Suprapubic skin (tissue), 4 donors: Measurements from ENCODE around the gene NTM. TPM values are rescaled to one million over a fixed set of nuclear protein-coding genes. Genes with fewer than 3 reads are reported as not detected.

Experiments used
- DNase-seq, 2 donors: peaks; one replicate each; pipeline ENCODE4 v3.0.0-alpha.2; 2019; ENCODE audit warnings: low spot score in 2 of 2
- H3K27ac ChIP-seq: fragments of 200-600 bp; sonication (generic); one replicate; pipeline ENCODE4 v1.5.1; 2019
- H3K27me3 ChIP-seq: fragments of 200-600 bp; sonication (generic); one replicate; pipeline ENCODE4 v1.5.1; 2019
- H3K36me3 ChIP-seq: fragments of 200-600 bp; sonication (generic); one replicate; pipeline ENCODE4 v1.5.1; 2019
- H3K4me1 ChIP-seq: fragments of 200-600 bp; sonication (generic); one replicate; pipeline ENCODE4 v1.5.1; 2019
- H3K4me3 ChIP-seq: fragments of 200-600 bp; sonication (generic); one replicate; pipeline ENCODE4 v1.5.1; 2019; ENCODE audit warnings: mild to moderate bottlenecking
- H3K9me3 ChIP-seq: fragments of 200-600 bp; sonication (generic); one replicate; pipeline ENCODE4 v1.5.1; 2019
- EP300 ChIP-seq: sonication (generic); formaldehyde crosslinking; IDR thresholded peaks from one replicate; pipeline ENCODE4 v1.6.1; 2017; ENCODE audit warnings: antibody characterized with exemption
- POLR2A ChIP-seq, 2 donors: fragments of 450-650 bp; IDR thresholded peaks; one replicate each; pipeline ENCODE4 v1.6.1; 2017; ENCODE audit warnings: antibody characterized with exemption in 2 of 2, mild to moderate bottlenecking in 2 of 2, moderate library complexity in 2 of 2
- POLR2AphosphoS5 ChIP-seq, 3 donors: sonication (generic); formaldehyde crosslinking; IDR thresholded peaks; one replicate each; pipeline ENCODE4 v1.6.1; 2017; ENCODE audit warnings: antibody characterized with exemption in 3 of 3
- WGBS: methylation state at CpG from one replicate; pipeline ENCODE4 v1.1.5; 2018; 5-methylcytosine and 5-hydroxymethylcytosine counted together
- total RNA-seq, 4 donors: library from RNA; depleted of rRNA; stranded (reverse); fragments of >200 nt; gene quantifications; one replicate each; pipeline ENCODE4 v1.1.0, GENCODE V29; 2016
- TF ChIP-seq, protein P1 (sequence below), 2 donors: fragments of 200-600 bp in 1 of 2; fragments of 450-650 bp in 1 of 2; sonication (generic) in 1 of 2; IDR thresholded peaks; one replicate each; pipeline ENCODE4 v1.5.1; 2016 to 2019; ENCODE audit warnings: antibody characterized with exemption in 2 of 2, mild to moderate bottlenecking in 1 of 2, moderate library complexity in 1 of 2

Gene NTM
- total RNA-seq, 4 donors from 2014 or later: 0.19 to 19.1 (median 2.1) TPM

DNA sequence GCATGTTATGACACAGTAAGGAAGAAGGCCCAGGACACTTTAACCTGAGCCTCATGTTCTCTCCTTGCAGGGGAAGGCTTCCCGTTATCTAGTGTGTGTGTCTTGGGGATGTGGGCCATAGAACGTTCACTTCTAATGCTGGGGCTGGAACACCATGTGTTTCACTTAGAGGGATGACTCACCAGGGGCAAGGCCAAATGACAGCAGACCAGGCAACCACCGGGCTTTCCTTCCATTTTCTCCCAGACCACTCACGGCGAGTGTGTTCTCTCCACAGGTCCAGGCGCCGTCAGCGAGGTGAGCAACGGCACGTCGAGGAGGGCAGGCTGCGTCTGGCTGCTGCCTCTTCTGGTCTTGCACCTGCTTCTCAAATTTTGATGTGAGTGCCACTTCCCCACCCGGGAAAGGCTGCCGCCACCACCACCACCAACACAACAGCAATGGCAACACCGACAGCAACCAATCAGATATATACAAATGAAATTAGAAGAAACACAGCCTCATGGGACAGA lies 964.4 kb downstream of the NTM start:
- TF ChIP-seq POLR2A (IDR thresholded peaks at IDR 0.05): no peak
- no peak for TF ChIP-seq POLR2AphosphoS5 (IDR thresholded peaks at IDR 0.05)
- TF ChIP-seq, protein P1, sequence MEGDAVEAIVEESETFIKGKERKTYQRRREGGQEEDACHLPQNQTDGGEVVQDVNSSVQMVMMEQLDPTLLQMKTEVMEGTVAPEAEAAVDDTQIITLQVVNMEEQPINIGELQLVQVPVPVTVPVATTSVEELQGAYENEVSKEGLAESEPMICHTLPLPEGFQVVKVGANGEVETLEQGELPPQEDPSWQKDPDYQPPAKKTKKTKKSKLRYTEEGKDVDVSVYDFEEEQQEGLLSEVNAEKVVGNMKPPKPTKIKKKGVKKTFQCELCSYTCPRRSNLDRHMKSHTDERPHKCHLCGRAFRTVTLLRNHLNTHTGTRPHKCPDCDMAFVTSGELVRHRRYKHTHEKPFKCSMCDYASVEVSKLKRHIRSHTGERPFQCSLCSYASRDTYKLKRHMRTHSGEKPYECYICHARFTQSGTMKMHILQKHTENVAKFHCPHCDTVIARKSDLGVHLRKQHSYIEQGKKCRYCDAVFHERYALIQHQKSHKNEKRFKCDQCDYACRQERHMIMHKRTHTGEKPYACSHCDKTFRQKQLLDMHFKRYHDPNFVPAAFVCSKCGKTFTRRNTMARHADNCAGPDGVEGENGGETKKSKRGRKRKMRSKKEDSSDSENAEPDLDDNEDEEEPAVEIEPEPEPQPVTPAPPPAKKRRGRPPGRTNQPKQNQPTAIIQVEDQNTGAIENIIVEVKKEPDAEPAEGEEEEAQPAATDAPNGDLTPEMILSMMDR (IDR thresholded peaks at IDR 0.05): no peak
- no peak for TF ChIP-seq EP300
- Histone ChIP-seq H3K4me3 (no peak overlapping the region), H3K27me3 (no peaks in the 10 kb centered on the region), H3K36me3 (no peaks in the 10 kb centered on the region), H3K9me3 (peaks cover 12% of the 10 kb centered on the region), H3K4me1 (no peaks in the 10 kb centered on the region), H3K27ac (no peak overlapping the region)
- DNase-seq: no peak
- 92% methylated on average over 15 of the region's 15 CpGs for WGBS

GRCh38 chr11:132335311-132335710 lies 964.9 kb downstream of the NTM start:
- Histone ChIP-seq H3K27me3 (no peaks in the 10 kb centered on the region), H3K4me3 (no peak overlapping the region), H3K27ac (no peak overlapping the region), H3K36me3 (no peaks in the 10 kb centered on the region), H3K9me3 (peaks cover 12% of the 10 kb centered on the region), H3K4me1 (no peaks in the 10 kb centered on the region)
- WGBS: 91% methylated on average over 14 of the region's 14 CpGs
- TF ChIP-seq, protein P1 (IDR thresholded peaks at IDR 0.05): no peak
- TF ChIP-seq POLR2AphosphoS5 (IDR thresholded peaks at IDR 0.05) (no peak), POLR2A (IDR thresholded peaks at IDR 0.05) (no peak), EP300 (no peak)
- DNase-seq: no peak

DNA sequence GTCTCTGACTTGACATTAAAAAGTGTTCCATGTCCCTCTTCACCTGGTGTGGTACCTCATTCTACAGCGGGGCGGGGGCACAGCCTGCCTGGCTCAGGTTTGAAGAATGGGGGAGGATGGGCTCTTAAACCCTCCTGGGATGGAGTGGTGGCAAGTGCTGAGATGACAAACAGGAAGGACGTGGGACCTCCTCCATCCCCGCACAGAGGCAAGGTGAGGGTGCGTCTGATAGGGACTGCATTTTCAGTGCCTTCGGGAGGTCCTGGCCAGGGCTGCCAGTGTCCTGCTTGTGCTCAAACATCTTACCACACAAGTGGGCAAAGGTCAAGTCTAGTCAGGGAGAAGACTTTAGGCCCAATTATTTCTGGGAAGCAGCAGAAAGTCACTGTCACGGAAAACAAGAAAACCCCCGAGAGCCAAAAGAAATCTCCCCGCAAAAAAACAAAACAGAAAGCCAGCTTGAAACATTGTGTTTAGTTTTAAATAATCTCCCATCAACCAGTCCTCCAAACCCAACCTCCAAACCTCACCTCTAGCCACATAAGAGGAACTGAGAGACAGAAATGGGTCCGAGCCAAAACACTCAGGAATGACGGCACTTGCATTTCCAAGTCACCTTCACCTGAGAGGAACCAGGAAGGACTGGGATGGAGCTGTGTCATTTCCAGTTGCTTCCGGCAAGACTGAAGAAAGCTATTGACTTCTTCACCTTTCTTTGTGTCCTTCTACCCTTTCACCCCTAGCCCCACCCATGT lies 966.5 kb downstream of the NTM start:
- no peaks in the 10 kb centered on the region for H3K36me3 ChIP-seq
- DNase-seq: no peak
- H3K27ac ChIP-seq: no peak overlapping the region
- H3K27me3 ChIP-seq: no peaks in the 10 kb centered on the region
- no peaks in the 10 kb centered on the region for H3K4me1 ChIP-seq
- TF ChIP-seq, protein P1 (IDR thresholded peaks at IDR 0.05): no peak
- TF ChIP-seq POLR2A (IDR thresholded peaks at IDR 0.05) (no peak), POLR2AphosphoS5 (IDR thresholded peaks at IDR 0.05) (no peak), EP300 (no peak)
- WGBS: 87% methylated on average over 12 of the region's 12 CpGs
- peaks cover 12% of the 10 kb centered on the region for H3K9me3 ChIP-seq
- H3K4me3 ChIP-seq: no peak overlapping the region

DNA sequence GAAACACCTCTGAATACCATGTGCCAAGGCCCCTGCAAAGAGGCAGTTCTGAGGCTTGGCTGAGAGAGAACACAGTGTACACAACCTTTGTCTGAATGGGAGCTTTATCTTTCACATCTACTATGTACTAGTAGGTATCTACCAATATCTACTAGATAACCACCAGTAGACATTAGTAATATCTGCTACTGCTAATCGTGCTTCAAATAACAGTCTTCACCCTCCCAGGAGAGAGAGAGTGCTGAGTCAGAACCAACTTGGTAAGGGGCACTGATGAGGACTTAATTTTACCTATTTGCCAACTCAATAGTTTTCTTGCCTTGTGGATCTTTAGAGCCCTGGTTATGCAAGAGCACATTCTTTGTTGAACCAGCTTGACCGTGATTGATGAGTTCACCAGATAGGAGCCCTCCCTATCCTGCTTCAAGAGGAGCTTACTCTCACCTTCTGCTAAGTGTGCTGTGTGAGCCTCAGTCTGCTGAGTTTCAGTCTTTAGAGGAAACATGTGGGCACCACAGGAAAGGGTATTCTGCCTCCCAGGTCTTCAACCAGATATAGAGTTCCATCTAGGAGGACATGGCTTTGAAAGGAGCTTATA lies 967.5 kb downstream of the NTM start:
- H3K9me3 ChIP-seq: peaks cover 12% of the 10 kb centered on the region
- H3K4me1 ChIP-seq: no peaks in the 10 kb centered on the region
- no peaks in the 10 kb centered on the region for H3K36me3 ChIP-seq
- H3K27ac ChIP-seq: no peak overlapping the region
- WGBS: 84% methylated on average over 2 of the region's 2 CpGs
- no peaks in the 10 kb centered on the region for H3K27me3 ChIP-seq
- DNase-seq: no peak
- H3K4me3 ChIP-seq: no peak overlapping the region
- TF ChIP-seq POLR2AphosphoS5 (IDR thresholded peaks at IDR 0.05): no peak
- no peak for TF ChIP-seq POLR2A (IDR thresholded peaks at IDR 0.05)
- TF ChIP-seq EP300: no peak
- TF ChIP-seq, protein P1 (IDR thresholded peaks at IDR 0.05): no peak

DNA sequence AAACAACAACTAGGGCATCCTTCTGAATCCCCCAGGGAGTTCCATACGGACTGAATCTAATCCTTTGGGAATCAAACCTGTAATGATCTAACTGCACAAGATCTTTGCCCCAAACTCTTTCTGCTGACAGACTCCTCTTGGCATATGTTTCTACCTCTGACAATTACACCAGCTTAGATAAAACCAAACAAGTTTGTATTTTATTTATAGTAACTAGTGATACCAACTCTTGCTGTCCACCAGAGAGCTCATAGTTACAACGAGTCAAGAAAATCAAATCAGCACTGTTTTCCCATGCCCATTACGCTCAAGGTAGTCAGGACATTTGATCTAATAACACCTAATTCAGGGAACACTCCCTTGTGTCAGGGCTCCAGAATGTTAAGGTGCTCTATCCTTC lies 972.0 kb downstream of the NTM start:
- Histone ChIP-seq H3K27me3 (no peaks in the 10 kb centered on the region), H3K27ac (no peak overlapping the region), H3K4me1 (no peaks in the 10 kb centered on the region), H3K4me3 (no peak overlapping the region), H3K36me3 (no peaks in the 10 kb centered on the region), H3K9me3 (no peaks in the 10 kb centered on the region)
- 64% methylated on average over 3 of the region's 3 CpGs for WGBS
- TF ChIP-seq EP300: no peak
- TF ChIP-seq POLR2A (IDR thresholded peaks at IDR 0.05): no peak
- TF ChIP-seq, protein P1 (IDR thresholded peaks at IDR 0.05): no peak
- no peak for TF ChIP-seq POLR2AphosphoS5 (IDR thresholded peaks at IDR 0.05)
- no peak for DNase-seq
